ENCODE measurements around the gene NEK9. TPM values are rescaled to one million over a fixed set of nuclear protein-coding genes. Genes with fewer than 3 reads are reported as not detected.

The NEK9 gene
- 102 TPM for total RNA-seq
- long read RNA-seq, full-length matches to known transcripts: 13 of 26 reads
- long read RNA-seq, partial matches to known transcripts: 6 of 26 reads
- long read RNA-seq, other reads (novel, unspliced or antisense): 7 of 26 reads

DNA sequence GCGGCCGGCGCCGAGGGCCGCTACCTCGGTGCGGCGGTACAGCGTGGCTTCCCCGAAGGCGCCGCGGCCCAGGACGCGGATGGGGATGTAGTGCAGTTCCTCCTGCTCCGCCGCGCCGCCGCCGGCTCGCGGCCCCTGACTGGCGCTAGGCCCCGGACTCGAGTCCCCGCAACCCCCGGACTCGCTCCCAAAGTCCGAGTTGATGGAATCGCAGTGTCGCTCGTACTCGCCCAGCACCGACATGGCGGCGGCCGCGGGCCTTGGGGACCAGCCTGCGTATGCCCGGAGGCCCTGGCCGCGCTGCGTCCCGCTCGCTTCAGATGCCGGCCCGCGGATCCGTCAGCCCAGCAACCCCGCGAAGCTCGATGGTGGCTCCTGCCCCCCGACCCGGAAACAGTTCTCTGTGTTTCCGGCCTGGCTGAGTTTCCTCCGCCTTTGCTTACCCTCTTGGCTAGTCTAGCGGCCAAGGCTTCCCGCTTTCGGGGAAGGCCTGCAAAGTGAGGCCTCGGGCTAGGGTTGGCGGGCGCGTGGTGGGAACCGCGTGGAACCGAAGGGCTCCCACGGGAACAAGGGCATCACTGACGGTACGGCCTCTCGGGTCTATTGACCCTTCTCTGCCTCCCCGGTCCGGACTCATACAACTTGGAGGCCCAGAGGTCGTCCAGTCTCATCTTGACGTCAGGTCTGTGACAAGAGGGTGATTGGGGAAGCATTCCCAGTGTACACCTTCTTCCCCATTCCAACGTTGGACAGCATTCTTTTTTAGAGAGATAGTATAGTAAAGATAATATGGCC is at the start of gene NEK9:
Gene NEK9, minus strand, starts transcription at position 370 of the 795 bp plus-strand sequence. Its CDS starts 127 bp downstream, at position 243.
- intact Hi-C loops (cut with DNase I): loop anchor here (5.0 kb wide), 2 partner anchors 110 to 355 kb away; no protein-coding TSS in a partner anchor
- DNase-seq (ENCODE audit: missing footprints) (peak; percentile 93), ATAC-seq (peak; percentile 95)

- ATAC-seq (peak; percentile 95), DNase-seq (ENCODE audit: missing footprints) (peak; percentile 93)
- intact Hi-C loops (cut with DNase I): loop anchor here (2.0 to 5.0 kb wide), 4 partner anchors 61 to 119 kb away; partner anchors contain the start of gene FOS
These were observed 49.4 kb upstream of the NEK9 start, which contains the start of gene TMED10 for GRCh38 chr14:75176142-75176820. TSS of gene TMED10 (minus strand) at chr14:75176612. CDS start at chr14:75176579, 33 bp downstream.

- ATAC-seq: no peak
- intact Hi-C loops (cut with DNase I): loop anchor here (2.0 to 5.0 kb wide), 4 partner anchors 61 to 119 kb away; partner anchors contain the start of gene FOS
- DNase-seq (ENCODE audit: missing footprints): no peak
These were observed 48.9 kb upstream of the NEK9 start for GRCh38 chr14:75175677-75176141.

GRCh38 chr14:75174066-75174465 is 47.2 kb upstream of the NEK9 start:
- intact Hi-C loops (cut with DNase I): no loop called here
- ATAC-seq: no peak
- DNase-seq (ENCODE audit: missing footprints): no peak

DNA sequence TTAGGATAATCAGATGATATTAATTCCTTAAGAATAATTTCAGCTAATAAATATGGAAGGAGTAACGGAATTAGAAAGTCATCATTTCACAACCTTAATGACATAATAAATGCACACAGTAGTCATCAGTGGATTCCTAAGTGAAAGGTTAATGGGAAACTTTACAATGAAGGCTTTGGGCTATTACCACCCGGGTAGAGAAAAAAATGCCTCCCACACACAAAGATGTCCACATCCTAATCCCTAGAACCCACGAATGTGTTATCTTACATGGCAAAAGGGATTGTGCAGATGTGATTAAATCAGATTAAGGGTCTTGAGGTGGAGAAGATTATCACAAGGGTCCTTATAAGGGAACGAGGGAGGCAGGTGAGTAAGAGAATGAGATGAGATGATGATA is 43.9 kb upstream of the NEK9 start:
- intact Hi-C loops (cut with DNase I): no loop called here
- ATAC-seq (no peak), DNase-seq (ENCODE audit: missing footprints) (no peak)

DNA sequence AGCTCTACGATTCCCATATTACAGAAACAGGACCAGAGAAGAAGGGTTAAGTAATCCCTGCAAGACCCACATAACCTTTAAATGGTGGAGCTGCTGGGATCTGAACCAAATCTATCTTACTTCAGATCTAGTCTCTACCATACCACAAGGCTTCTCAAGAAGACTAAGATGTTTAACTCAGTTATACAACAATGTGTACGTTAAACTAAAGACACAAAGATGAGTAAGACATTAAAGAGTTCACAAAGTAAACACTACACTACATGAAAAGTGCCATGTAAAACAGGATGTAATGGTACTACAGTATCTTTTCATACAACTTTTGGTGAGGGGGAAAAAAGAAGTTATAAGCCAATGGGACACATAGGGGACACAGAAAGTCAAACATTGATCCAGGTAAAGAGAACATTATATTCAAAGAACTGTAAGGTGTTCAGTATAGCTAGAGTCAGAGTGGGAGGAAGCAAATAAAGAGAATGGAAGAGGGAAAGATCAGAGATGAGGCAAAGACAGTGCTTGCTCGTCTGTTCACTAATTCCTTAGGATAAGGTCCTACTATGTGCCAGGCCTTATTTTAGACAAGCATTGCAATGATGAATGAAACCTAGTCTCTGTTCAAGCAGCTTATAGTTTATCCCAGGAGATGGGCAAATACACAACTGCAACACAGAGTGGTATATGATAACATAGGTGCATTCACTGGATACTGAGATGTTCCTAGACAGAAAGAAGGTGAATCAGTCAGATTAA is 41.9 kb upstream of the NEK9 start:
- intact Hi-C loops (cut with DNase I): no loop called here
- no peak for DNase-seq (ENCODE audit: missing footprints)
- ATAC-seq: no peak

- no peak for ATAC-seq
- intact Hi-C loops (cut with DNase I): no loop called here
- no peak for DNase-seq (ENCODE audit: missing footprints)
These were observed 40.5 kb upstream of the NEK9 start for GRCh38 chr14:75167325-75167724.

DNA sequence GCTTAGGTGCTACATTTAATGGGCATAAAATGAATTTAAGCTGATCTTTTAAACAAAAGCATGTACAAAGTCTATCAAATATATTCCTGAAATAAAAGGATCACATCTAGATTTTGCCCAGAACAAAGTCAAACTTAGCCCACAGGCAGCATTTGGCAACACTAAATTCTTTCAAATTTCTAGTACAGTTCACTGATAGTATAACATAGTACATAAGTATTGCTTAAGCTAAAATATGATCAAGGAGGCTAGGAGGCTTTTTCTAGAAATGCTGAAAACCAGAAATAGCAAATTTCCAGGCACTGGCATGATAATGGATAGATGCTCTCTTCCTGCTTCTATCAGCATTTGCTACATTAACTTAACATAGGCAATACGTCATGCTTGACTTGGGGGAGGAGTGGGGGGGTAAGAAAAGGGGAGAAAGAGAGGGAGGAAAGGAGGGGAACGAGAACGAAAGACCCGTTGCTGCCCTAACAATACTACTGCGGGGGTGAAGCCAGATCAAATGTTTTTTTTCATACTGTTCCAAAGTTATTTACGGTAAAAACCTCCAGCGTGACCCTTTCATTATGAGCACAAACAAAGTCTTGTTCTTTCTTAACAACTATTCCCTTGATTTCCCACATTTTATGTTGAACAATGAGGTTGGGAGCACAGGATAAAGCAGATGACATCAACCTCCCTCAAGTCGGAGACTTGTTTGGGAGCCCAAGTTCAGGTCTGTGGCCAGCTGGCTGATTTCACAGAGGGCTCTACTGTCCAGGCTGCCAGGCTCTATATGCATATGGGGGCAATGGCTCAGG is 38.9 kb upstream of the NEK9 start:
- peak; percentile 29 for ATAC-seq
- DNase-seq (ENCODE audit: missing footprints): no peak
- intact Hi-C loops (cut with DNase I): no loop called here

DNA sequence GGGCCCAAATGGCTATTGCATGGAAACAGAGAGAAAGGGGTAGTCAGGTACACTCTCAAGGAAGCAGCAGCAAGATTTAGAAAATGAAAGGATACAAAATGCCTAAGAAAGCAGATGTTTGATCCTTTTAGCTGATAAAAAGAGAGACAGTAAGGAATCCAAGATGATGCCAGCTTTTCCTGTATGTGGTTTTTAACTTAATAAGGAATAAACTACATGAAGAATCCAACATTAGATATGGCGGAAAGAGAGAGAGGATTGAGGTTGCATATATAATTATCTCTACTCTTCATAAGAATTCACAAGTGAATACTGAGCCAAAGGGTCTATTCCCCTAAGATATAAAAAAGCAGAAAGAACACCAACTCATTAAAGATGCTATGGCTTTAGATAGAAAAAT is 38.0 kb upstream of the NEK9 start:
- intact Hi-C loops (cut with DNase I): no loop called here
- ATAC-seq (no peak), DNase-seq (ENCODE audit: missing footprints) (no peak)

- no peak for ATAC-seq
- intact Hi-C loops (cut with DNase I): no loop called here
- no peak for DNase-seq (ENCODE audit: missing footprints)
These were observed 36.8 kb upstream of the NEK9 start for GRCh38 chr14:75163677-75164076.

GRCh38 chr14:75162631-75163030 is 35.8 kb upstream of the NEK9 start:
- intact Hi-C loops (cut with DNase I): no loop called here
- DNase-seq (ENCODE audit: missing footprints): no peak
- no peak for ATAC-seq

GRCh38 chr14:75158843-75159614 is 32.2 kb upstream of the NEK9 start:
- ATAC-seq: no peak
- intact Hi-C loops (cut with DNase I): no loop called here
- DNase-seq (ENCODE audit: missing footprints): no peak

DNA sequence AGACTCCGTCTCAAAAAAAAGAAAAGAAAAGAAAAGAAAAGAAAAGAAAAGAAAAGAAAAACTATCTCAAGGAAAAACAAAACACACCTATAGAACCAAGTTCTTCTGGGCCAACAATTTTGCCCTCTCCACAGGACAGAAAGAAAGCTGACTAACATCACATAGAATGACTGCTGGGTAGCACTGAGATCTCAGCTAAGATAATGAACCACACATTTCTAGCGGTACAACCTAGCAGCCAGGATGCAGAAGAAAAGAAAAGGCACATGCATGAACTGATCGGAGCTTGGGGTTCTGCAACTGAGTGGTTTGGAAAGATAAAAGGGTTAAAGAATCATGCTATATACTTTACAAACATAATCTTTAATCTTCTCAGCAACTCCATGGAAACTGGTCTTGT is 30.1 kb upstream of the NEK9 start:
- intact Hi-C loops (cut with DNase I): no loop called here
- DNase-seq (ENCODE audit: missing footprints) (no peak), ATAC-seq (no peak)

DNA sequence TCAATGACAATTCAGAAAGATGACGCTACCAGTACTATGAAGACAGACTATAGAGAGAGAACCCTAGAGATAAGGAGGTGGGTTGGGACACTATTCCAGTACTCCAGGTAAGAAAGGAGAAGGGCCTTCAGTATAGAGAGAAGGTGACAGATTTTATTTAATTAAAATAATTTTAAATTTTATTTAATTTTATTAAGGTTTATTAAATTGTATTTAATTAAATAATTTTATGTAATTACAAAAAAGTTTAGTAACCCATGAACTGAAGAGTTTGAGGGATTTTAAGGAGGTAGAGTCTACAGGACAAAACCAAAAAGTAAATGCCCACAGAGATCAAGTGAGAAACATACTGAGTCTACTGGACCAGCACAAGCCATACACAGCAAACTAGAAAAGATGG is 29.3 kb upstream of the NEK9 start:
- no peak for ATAC-seq
- intact Hi-C loops (cut with DNase I): no loop called here
- no peak for DNase-seq (ENCODE audit: missing footprints)

DNA sequence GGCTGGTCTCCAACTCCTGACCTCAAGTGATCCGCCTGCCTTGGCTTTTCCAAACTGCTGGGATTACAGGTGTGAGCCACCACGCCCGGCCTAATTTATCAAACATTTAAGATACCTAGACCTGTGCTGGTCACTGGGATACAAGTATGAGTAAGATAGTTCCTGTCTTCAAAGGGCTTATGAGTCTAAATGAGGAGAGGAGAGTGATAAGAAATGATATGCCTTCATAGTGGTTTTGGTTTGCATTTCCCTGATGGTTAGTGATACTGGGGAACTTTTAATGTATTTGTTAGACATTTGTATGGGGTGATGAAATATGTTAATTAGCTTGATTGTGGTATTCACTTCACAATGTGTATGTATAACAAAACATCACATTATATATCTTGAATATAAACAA is 28.3 kb upstream of the NEK9 start:
- intact Hi-C loops (cut with DNase I): no loop called here
- DNase-seq (ENCODE audit: missing footprints): no peak
- no peak for ATAC-seq

- no peak for ATAC-seq
These were observed 26.4 kb upstream of the NEK9 start for GRCh38 chr14:75153295-75153694.

DNA sequence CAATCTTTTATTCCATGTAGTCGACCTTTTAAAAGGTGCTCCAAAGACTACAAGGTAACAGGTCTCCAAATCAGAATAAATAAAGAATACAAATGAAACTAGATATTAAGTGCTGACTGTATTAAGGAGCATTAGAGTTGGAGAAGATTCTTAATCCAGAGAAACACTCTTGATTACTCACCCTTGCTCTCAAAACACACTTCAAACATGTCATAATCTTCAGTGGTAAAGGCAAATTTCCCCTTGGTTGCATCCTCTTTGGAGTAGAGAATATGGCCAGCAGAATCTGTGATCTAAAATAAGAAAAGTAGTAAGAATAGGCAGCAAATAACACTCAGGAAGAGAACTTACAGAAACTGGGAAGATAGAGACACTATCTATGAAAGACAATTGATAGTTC is 25.0 kb upstream of the NEK9 start:
- no peak for DNase-seq (ENCODE audit: missing footprints)
- no peak for ATAC-seq
- intact Hi-C loops (cut with DNase I): no loop called here

More at GRCh38 chr14:75153295-75153694, 26.4 kb upstream of the NEK9 start:
- intact Hi-C loops (cut with DNase I): no loop called here
- DNase-seq (ENCODE audit: missing footprints): no peak
